ENCODE results near the gene MACROD1. TPM values are rescaled to one million over a fixed set of nuclear protein-coding genes. Genes with fewer than 3 reads are reported as not detected.
"Not testable (repeated sequence)": the region's sequence is repeated elsewhere in the genome, so short reads cannot be mapped to it uniquely, and the experiment has no call there.

Gene MACROD1
- total RNA-seq, 1 donor from 2014 or later: 27.3 TPM

DNA sequence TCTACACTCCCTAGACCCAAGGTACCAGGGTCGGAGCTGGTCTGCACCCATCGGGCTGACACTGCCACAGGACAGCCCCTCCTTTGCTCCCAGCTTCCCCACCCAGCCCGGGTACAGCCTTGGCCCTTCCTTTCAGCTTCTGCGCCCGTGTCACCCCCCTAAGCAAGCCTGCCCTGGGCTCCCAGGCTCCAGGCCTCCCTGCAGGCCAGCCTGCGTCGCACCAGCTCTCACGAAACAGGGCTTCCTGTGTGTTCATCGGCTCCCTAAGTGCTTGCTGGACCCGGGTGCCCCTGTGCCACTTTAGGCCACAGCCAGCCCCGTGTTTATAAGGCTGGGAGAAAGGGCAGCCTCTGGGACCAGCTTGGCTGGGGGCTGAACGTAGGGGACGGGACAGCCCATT is 109.1 kb downstream of the MACROD1 start:
- no peak for DNase-seq (ENCODE audit: low spot score)

DNA sequence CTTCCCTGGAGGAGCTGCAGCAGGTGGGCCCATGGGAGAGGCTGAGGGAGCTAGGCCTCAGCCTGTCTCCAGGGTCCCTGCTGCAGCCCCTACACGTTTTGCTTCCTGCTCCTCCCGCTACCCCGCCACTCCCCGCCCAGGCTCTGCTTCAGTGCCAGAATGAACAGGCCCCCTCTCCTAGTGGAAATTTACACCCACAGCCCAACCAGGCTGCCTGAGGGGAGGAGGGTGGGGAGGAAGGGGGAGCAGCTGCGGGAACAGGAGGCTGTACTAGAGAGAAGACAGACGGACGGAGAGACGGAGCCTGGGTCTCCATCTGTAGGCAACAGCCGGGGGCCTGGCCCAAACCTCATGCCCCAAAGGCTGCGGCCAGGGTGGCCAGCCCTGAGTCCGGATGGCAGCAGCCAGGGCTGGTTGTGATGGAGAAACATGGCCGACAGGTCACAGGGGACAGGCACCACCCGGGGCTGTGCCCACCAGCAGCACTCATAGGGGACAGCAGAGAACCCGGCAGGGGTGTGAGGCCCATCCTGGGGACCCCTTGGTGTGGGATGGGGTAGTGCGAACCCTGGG is 109.6 kb downstream of the MACROD1 start:
- no peak for DNase-seq (ENCODE audit: low spot score)

DNA sequence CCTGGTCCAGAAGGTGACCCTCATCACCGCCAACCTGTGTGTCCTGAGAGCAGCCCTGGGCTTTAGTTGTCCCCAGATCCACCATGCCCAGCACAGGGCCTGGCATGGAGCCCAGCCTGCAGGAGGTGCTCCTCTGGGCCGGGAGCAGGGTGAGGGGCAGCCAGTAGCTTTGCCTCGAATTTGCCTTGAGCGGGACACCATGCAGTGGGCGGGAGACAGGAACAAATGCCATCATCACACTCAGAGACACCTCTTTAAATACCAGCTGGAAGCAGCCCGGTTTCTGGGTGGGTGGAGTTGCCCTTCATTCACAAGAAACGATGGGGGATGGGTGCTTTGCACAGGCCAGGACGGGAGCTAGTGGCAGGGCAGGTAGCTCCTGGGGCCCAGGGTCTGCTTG is 110.8 kb downstream of the MACROD1 start:
- no peak for DNase-seq (ENCODE audit: low spot score)

DNA sequence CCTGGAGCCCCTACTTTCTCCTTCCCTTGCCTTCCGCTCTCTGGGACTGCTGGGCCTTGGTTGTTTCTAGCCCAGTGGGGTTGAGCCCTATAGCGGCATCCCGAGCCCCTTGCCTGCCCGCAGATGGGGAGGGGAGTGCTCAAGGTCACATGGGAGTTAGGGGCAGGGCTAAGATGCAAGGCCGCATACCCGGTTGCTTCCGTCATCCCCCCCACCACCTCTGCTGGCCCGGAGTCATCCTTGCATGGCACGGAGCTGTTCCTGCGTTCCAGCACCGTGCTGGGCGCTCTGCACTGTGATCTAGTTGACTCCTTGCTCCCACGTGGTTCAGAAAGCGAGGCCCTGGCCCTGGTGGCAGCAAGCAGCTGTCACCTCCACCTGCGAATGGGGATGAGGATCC is 112.2 kb downstream of the MACROD1 start:
- DNase-seq (ENCODE audit: low spot score): no peak

DNA sequence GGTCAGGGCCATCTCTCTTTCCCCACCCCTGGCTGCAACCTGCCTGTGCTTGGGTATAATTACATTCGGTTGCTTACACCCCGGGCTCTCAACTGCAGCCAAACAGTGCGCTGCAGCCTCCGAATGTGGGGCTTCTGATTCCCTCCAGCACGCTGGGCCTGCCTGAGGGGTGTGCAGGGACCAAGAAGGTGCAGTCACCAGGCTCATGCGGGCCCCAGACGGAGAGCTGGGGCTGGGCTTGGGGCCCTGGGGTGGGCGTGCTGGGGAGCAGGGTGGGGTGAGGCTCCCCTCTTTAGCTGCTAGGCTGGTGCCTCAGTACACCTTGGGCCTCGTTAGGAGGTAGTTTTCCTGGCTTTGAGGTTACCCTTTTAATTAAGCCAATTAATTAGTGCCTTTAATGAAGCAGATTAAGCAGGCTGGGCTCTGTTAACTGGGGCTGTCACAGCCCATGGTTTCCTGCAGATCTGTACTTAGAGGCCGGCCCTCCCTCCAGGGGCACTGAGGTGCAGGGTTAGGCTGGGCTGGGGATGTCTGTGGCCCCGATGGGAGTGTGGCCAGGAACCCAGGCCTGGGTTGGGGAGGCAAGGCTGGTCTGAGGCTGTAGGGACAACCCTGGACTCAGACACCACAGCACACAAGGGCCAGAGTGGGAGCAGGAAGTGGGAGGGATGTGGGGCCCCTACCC is 112.8 kb downstream of the MACROD1 start:
- DNase-seq (ENCODE audit: low spot score): no peak

DNA sequence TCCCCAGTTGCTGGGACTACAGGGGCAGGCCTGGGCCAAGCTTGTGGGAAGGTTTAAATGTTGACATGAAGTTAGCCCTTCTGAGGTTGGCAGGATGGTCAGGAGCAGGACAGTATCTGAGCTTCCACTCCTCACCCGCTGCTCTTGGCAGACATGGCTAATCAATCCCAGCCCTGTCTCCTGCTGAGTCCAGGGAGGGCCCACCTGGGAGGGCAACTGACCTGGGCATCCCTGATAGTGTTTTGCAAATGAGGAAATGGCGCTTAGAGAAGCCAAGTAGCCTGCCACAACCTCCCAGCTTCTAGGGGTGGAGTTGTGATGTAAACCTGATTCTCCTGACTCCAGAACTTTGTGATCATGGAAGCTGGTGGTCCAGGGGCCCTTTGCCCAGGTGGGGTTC is 113.5 kb downstream of the MACROD1 start:
- DNase-seq (ENCODE audit: low spot score): no peak

DNA sequence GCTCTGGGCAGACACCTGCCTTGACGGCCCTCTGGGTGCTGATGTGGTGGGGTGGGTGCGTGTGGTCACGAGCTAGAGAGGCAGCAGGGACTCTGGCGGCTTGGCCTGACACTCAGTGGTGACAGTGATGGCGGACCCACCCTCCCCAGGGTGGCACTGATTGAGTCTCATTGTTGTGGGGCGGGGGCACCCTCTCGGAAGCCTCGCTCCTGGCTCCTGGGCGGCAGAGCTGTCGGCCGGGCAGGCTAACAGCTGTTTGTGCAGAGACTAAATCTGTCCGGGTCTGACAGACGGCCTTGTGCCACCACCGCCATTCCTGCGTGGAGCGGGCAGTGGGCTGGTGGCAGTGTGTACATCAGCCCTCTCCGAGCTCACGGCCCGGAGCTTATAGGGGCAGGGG is 114.6 kb downstream of the MACROD1 start:
- no peak for DNase-seq (ENCODE audit: low spot score)

DNA sequence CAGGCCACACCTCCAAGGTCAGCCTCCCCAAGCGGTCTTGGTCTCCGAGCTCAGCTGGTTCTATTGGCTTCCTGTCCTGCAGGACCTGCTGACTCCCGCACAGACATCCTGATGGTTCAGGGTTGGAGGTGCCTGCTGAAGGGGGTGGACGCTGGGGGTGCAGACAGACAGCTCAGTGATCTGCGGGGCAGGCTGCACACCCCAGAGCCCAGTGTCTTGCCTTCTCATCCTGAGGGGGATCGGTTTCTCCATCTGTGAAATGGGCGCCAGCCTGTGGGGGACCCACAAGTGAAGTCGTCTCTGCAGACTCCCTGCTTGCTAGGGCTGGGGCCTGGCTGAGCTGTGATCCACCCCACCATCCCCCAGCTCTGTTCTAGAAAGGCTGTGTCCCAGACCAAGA is 116.4 kb downstream of the MACROD1 start:
- DNase-seq (ENCODE audit: low spot score): no peak

DNA sequence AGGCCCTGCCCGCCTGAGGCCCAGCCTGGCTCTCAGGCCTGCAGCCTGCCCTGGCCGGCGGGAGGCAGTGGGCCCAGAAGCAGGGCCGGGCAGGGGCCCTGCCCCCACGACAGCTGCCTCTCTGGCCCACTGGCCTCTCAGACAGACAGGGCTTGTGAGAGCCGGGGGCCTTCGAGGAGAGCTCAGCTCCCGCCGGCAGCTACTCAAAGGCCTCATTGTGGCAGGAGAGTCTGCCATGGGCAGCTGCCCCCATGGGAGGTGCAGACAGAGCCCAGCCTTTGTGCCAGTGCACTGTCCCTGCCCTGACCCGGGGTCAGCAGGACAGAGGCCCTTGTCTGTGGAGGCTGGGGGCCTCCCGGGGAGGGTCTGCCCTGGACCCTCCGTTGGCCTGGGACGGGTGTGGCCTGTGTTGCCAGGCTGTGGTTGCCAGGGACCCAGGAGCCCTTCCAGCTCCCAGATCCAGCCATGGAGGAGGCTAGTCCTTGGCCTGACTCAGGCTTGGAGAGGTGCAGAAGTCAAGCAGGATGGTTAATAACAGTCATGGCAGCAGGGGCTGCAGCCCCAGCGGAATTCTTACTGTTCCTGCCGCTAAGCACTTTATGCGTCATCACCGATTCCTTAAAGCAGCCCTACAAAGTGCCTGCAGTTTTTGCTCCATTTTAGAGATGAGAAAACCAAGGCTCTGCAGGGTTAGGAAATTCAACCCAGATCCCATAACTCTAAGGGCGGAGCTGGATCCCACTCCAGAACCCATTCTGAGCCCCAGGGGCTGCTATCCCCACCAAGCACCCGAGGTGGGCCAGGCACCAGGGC is 117.7 kb downstream of the MACROD1 start:
- no peak for DNase-seq (ENCODE audit: low spot score)

DNA sequence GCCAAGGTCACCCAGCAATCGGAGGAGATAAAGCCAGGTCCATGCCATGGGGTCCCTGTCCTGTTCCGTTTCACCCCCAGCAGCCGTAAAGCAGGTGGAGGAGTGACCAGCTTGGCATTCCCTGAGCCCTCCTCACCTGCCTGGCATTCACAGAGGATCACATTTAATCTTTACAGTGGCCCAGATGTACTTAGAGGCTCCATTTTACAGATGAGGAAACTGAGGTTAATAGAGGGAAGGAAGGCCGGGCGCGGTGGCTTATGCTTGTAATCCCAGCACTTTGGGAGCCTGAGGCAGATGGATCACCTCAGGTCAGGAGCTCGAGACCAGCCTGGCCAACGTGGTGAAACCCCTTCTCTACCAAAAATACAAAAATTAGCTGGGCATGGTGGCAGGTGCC is 118.5 kb downstream of the MACROD1 start:
- DNase-seq (ENCODE audit: low spot score): not testable (repeated sequence)

DNA sequence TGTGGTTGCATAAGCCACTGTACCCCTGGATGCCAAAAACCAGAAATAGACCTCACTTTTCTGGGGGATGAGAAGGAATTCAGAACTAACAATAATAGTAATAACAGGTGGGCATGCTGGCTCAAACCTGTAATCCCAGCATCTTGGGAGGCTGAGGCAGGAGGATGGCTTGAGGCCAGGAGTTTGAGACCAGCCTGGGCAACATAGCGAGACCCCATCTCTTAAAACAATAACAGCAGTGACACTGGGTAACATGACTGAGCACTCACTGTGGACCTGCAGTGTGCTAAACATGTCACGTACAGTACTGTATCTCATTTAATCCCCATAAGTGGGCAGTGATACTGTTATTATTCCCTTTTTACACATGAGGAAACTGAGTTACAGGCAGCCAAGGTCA is 120.2 kb downstream of the MACROD1 start:
- DNase-seq (ENCODE audit: low spot score): no peak

DNA sequence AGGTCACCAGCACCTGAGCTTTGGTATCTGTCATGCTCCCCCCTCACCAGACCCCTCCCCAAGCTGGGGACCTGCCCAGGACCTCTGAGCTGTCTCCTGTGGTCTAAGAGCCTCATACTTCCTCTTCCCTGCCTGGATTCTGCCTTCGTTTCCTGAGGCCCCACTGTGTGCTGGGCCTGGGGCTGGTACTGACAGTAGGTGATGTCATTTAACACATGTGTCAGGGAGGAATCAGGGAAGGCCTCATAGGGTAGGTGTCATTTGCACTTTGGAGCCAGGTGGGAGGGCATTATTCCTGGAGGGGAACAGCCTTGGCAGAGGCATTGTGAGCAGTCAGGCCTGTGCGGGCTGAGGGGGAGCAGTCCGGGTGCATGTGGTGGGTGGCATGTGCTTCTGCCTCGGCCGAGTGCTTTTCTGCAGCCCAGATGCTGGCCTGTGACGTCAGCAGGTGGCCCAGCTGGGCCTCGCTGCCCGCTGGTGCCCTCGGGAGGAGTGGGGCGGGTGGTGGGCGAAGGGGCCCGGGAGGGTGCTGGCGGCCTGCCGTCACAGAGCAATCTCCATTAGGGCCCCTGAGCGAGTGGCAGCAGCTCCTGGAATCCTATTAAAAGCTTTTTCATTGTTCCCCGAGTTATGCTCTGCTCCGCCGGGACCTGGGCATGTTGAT is 121.1 kb downstream of the MACROD1 start:
- no peak for DNase-seq (ENCODE audit: low spot score)

DNA sequence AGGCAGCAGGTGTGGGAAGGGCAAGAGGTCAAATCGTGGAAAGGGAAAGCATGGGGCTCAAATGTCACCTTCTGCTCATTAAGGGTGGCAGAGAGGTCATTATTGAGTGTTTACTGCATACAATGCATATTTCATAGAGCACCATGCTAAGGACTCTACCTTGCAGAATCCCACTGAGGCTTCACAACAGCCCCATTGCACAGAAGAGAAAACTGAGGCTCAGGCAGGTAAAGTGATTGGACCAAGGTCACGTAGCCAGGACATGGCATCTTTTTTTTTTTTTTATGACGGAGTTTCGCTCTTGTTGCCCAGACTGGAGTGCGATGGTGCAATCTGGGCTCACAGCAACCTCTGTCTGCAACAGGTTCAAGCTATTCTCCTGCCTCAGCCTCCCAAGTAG is 122.4 kb downstream of the MACROD1 start:
- DNase-seq (ENCODE audit: low spot score): no peak

DNA sequence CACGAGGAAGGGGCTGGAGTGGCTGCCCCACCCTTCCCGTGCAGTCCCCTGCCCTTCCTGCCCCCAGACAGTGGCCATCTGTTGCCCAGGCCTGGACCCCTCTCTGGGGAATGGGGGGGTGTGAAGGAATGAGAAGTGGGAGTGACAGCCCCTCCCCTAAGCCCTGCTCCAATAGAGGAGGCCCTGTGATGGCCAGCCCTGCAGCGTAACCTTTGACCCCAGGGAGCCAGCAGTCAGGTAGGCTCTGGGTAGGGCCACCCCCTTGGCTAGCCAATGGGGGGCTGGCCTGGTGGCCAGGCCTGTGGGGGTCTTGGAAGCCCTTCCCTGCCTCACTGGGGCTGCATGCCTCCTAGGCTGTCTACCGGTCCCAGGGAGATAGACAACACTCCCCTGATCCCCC is 123.6 kb downstream of the MACROD1 start:
- no peak for DNase-seq (ENCODE audit: low spot score)

DNA sequence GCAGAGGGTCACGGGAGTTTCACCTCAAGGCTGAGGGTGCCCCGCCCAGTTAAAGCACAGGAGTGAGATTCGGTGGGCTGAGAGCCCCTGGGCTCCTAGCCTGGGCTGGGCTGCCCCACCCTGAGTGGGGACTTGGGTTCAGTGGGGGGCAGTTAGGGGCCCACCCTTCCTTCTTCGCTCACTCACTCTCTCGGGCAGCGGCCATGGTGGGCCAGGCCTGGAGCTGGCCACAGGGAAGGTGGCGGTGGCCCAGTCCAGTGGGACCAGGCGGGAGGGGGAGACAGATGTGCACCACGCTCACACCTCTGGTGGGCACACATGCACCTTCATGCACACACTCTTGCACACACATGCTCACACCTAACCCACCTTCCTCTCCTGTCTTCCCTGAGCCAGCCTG is 124.1 kb downstream of the MACROD1 start:
- DNase-seq (ENCODE audit: low spot score): no peak

DNA sequence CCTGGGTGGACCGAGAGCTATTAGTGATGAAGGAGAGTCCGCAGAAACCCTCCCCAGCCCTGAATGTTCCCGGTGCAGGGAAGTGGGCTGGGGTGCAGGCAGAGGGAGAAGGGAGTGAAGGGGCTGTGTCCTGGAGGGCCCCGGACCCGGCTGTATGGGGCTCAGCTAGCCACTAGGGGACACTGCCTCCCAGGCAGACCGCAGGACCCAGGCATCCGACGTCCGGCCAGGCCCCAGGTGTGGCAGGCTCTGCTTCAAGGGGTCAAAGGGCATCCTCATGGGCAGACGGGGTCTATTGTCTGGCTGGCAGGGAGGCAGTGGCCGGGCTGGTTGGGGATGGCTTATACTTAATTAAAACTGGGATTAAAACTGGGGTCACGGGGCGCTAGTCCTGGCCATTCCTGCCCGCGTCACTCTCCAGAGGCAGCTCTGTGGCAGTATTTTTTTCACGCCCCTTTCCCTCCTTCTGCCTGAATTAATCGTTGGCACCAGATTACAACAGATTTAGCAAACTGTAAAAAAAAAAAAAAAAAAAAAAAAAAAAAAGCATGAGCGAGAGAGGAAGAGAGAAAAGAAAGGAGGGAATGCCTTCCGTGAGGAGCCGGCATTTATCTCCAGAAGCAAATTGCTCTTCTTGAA is 125.1 kb downstream of the MACROD1 start:
- DNase-seq (ENCODE audit: low spot score): no peak

DNA sequence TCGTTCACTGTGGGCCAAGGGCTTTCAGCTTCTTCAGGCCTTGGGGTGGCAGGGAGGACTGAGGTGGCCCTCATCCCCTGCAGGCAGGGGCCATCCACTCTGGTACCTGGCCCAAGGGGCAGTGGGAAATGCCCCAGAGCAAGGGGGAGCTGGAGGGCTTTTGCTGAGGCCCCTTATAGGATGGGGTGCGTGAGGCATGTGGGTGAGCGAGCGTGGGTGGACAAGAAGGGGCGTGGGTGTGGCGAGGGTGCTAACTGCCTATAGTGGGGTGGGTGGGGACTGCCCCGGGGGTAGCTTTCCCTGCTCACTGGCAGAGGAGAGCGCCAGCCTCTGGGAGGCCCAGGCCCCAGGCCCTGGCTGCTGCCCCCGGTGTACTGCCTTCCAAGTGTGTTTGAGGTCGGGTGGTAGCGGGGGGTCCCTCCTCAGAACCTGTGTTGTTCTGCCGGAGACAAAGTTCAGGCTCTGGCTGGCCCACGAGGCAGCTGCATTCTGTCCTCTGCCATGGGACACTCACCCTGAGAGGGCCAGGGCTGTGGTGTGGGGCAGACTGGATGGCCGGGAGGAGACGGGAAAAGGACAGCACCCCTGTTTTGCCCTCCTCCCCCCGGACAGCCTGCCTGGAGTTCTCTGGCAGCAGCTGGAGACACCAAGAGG is 126.8 kb downstream of the MACROD1 start:
- DNase-seq (ENCODE audit: low spot score): no peak

DNA sequence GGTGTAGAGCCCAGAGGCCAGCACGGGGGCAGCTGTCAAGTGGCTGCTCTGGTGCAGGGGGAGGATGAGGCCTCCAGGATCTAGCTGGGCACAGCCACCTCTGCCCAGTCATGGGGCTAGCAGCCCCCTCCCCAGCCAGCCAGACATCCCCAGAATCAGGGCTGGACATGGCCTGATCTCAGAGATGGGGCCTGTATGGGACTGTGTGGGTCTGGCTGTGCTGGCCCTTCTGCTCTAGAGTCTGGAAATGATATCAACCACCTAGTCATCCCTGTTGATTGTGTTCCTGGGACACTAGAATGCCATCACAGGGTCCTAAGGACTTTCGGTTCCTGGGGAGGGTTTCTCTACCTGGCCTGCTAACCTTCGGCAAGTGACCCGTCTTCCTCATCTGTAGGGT is 127.4 kb downstream of the MACROD1 start:
- DNase-seq (ENCODE audit: low spot score): no peak

DNA sequence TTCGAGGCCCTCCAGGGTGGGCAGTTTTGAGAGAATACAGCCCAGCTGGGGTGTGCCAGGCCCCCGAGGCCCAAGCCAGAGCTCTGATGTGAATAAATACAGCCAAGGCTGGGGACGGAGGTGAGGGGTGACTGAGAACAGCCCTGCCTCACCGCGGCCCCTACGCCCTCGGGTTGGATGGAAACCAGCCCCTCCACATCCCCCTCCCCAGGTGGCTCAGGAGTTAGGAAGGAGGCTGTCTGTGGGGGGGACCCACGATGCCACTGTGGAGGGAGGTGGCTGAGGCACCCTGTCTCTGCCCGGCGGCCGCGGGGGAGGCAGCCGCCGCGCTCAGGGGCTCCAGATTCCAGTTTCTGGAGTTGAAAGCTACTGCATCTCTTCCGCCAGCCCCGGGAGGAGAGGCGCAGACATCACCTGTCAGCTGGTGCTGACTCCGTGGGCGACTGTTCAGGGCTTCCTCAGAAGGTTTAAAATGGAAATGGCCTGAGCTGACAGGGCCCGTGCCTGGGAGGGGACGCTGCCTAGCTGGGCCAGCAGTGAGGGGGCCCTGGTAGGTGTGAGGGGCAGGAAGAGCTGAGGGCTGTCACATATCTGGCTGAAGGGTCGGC is 128.8 kb downstream of the MACROD1 start:
- no peak for DNase-seq (ENCODE audit: low spot score)

DNA sequence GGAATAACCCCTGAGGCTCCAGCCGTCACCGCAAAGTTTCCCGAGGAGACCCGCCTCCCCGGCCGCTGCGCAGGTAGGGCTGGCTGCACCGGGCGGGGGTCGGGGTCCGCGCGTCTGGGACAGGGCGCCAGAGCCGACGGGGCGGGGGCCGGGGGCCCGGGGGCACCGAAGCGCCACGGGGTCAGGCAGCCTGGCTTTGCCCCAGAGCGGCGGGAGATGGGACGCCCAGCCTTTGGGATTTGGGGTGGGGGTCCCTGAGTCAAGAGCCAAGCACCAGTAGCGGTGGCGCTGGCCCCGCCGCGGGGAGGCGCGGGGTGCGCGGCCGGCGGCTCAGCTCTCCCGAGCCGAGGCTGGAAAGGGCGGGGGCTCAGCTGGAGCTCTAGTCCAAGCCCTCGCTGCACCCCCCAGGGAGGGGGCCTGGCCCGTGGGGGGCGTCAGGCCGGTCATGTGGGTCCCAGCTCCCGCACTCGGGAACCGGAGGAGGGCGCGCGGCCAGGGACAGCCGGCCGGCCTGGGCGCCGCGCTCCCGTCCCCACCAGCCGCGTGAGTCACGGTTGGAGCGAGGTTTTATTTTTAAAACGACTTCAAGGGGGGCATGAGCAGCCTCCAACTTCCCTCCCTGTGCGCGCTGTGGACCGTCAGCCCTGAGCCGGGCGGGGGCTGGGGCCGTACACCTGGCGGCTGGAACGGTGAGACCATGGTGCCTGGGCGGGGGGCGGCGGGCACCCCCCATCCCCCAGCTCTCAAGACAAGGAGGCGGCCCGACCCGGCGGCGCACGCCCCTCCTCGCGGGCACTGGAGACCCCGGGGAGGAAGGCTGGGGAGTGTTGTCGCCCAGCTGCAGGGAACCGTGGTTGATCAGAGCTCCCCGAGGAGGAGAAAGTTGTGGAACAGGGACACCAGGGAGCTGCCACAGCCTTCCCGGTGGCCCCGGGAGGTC is 129.6 kb downstream of the MACROD1 start:
- no peak for DNase-seq (ENCODE audit: low spot score)
